Measurements from ENCODE around the gene ZFP57.
A peak's percentile ranks its signal among the peaks of the same experiment; 100 is the strongest.
"Not testable (repeated sequence)": the region's sequence is repeated elsewhere in the genome, so short reads cannot be mapped to it uniquely, and the experiment has no call there.

The ZFP57 gene

DNA sequence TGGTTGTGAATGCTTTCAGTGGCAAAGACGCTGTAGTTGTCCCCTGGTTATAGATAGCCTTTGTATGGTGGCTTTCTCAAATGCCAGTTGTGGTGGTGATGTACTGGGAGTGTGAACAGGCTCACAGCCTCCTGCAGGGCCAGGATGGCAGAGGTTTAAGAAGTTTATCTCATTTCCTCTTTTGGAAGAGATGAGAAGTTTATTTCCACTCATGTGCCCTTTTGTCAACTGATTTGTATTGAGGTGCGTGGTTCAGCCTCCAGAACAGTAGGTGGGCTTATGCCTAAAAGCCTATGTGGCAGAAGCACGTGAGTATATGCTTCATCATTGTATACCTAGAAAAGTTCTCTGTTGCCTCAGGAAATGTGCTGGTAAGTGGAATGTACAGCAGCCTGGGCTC is 13.7 kb upstream of the ZFP57 start:
- no peak for DNase-seq

- DNase-seq, result no peak
Measured at GRCh38 chr6:29685718-29686326, 4.9 kb upstream of the ZFP57 start.

DNA sequence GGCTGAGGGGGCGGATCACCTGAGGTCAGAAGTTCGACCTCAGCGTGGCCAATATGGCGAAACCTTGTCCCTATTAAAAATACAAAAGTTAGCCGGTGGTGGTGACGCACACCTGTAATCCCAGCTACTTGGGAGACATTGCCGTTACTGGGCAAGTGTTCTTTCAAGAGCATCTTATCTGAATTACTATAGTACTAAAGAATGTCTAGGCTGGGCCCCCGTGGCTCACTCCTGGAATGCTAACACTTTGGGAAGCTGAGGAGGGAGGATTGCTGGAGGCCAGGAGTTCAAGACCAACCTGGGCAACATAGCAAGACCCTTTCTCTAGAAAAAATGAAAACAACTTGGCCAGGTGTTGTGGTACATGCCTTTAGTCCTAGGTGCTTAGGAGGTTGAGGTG is 859 bp upstream of the ZFP57 start:
- DNase-seq, result no peak

DNA sequence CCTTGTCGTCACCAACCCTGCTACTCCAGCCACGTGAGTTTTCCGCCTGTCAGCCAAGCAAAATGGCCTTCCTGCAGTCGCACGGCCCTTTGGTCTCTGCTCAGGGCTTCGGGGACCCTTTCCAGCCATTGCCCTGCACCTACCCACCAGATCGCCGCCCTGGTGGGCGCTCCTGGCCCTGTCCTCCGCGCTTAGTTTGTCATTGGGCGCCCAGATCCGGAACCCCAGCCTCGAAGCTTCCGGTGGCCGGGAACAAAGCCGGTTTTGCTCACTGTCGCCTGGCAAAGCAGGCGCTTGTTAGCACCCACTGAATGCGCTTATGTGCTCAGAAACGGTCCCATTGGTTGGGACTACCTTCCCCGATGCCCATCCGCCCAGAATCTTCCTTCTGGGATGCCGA is 536 bp downstream of the ZFP57 start:
- DNase-seq, result no peak

- DNase-seq, result no peak
Measured at GRCh38 chr6:29679962-29680361, 990 bp downstream of the ZFP57 start.

- DNase-seq, result no peak
Measured at GRCh38 chr6:29678114-29678513, 2.8 kb downstream of the ZFP57 start.

- no peak for DNase-seq
Measured at GRCh38 chr6:29676981-29677601, 3.9 kb downstream of the ZFP57 start.

DNA sequence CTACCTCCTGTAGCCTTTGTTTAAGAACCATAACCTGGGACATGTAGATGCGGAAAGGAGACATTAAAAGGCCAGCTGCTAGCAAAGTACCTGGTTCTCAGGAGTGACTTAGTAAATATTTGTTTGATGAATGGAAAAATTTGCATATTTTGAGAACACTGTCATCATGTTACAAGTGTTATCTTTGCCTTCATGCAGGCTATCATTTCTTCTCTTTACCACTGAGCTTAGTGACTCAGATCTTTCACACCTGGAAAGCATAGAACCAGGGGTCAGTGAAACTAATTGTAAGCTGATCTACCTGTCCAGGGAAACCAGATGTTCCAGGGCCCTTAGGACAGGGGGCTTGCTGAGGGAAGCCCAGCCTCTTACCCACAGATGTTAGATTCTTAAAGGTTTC is 5.4 kb downstream of the ZFP57 start:
- no peak for DNase-seq

GRCh38 chr6:29674008-29674407 is 6.9 kb downstream of the ZFP57 start:
- DNase-seq, result no peak

GRCh38 chr6:29673161-29673560 is 7.8 kb downstream of the ZFP57 start:
- DNase-seq, result no peak

- not testable (repeated sequence) for DNase-seq
Measured at GRCh38 chr6:29672116-29672515, 8.8 kb downstream of the ZFP57 start.

DNA sequence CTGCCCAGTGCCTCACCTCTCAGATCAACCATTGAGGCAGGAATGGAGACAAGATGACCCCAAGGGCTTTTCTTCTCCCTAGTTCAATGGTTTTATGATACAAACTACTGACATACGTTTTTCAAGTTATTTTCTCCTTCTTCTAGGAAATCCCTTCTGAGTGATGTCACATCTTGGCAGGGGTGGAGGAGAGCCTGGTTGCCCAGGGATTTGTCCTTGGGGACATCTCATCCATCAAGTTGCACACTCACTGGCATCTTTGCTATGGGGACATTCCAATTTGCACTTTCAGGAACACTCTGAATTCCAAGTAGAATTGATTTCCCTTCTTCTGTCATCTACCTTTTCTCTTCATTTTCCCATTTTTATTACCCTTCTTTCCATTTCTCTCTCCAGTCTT is 9.9 kb downstream of the ZFP57 start:
- DNase-seq, result no peak

GRCh38 chr6:29667158-29667557 is 13.8 kb downstream of the ZFP57 start:
- no peak for DNase-seq

- no peak for DNase-seq
Measured at GRCh38 chr6:29666826-29667130, 14.2 kb downstream of the ZFP57 start.

- DNase-seq, result no peak
Measured at GRCh38 chr6:29665942-29666825, 14.8 kb downstream of the ZFP57 start.

GRCh38 chr6:29663300-29664042 is 17.5 kb downstream of the ZFP57 start:
- no peak for DNase-seq

DNA sequence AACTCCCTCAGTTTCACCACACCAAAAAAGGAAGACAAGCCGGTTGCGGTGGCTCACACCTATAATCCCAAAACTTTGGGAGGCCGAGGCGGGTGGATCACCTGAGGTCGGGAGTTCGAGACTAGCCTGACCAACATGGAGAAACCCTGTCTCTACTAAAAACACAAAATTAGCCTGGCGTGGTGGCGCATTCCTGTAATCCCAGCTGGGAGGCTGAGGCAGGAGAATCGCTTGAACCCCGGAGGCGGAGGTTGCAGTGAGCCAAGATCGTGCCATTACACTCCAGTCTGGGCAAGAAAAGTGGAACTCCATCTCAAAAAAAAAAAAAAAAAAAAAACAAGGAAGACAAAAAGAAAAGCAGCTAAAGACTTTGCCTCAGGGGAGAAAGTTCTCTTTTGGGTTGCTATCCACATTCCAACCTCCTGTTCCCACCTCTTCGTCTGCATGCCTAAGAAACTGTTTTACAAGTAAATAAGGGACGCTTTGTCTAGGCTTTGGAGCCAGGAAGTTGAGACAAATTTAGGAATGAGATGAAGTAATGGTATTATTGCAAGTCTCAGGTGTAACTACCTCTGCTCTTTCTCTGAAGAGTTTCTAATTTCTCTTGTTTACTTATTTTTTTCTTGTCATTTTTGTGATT is 19.3 kb downstream of the ZFP57 start:
- not testable (repeated sequence) for DNase-seq

DNA sequence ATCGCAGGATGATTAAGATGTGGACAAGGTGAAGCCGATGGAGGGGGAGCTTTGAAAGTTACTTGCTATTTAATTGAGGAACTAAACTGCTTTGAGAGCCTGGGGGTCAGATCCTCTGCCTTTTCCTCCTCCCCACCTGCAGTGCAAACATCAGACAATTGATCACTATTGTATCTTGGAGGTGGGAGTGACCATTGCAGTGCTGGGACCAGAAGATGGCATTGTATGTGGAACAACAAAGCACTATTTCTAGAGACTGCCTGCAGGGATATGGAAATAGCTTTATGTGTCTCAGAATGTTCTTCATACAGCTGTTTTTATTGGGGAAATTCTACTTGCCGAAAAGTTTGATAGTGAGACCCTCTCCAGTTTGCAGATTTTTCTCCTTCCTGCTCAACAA is 19.9 kb downstream of the ZFP57 start:
- DNase-seq, result no peak

GRCh38 chr6:29656798-29657197 is 24.2 kb downstream of the ZFP57 start, which contains the start of gene MOG:
MOG (plus strand) TSS chr6:29657092; CDS start chr6:29657210, 118 bp downstream.
- no peak for DNase-seq

GRCh38 chr6:29656157-29656556 is 24.8 kb downstream of the ZFP57 start:
- DNase-seq, result no peak

DNA sequence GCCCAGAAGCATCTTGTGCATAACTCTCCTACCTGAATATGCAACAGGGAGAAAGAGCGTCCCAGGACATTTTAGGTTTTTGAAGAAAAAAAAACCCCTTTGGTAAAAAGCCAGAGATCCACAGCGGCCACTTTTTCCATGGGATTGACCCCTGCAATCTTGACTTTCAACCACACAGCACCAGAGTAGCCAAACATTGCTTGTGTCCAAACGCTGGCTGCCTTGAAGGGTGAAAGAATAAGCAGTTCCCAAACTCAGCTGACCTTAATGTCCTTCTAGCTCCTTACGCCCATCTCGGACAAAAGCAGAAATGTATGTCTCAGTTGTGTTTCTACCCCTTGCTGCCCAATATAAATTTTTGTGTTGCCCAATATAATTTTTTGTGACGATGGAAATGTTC is 25.3 kb downstream of the ZFP57 start:
- no peak for DNase-seq

DNA sequence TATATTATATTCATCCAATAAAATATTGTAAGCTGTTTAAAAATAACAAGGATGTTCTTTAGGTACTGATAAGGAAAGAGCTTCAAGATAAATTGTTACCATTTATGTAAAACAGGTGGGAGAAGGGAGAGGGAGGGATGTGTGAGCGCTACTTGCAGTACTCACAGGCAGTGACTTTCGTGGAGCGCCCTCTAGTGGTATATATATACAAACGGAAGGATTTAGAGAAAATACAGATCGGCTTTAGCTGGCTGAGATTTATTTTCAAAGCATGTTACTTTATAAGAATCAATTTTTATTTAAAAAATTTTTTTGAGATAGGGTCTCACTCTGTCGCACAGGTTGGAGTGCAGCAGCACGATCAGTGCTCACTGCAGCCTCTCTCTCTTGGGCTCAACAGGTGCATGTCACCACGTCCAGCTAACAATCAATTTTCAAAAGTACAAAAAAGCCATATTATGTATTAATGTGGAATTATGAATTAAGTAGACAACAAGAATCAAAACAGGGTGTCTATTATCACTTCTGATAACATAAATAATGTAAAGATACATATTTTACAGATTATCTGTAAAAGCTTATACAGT is 27.4 kb downstream of the ZFP57 start:
- peak; percentile 58 for DNase-seq

DNA sequence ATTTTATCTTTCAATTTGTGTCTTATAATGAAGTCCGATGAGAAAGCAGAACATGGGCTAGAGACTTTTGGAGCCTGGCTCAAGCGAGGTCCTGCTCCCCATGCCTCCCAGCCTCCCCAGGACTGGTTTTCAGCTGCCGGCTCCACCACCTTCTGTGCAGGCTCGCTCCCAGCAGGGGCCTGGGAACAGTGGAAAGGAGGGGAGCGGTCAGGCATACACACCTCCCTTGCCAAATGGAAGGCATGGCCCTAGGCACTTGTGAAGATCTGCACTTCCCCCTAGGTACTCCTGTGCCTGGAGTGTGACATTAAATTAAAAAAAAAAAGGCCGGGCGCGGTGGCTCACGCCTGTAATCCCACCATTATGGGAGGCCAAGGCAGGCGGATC is 28.8 kb downstream of the ZFP57 start:
- no peak for DNase-seq
